Measurements from ENCODE around the gene NRAS. TPM values are rescaled to one million over a fixed set of nuclear protein-coding genes. Genes with fewer than 3 reads are reported as not detected.

Gene NRAS
- total RNA-seq, result 12.8 TPM

DNA sequence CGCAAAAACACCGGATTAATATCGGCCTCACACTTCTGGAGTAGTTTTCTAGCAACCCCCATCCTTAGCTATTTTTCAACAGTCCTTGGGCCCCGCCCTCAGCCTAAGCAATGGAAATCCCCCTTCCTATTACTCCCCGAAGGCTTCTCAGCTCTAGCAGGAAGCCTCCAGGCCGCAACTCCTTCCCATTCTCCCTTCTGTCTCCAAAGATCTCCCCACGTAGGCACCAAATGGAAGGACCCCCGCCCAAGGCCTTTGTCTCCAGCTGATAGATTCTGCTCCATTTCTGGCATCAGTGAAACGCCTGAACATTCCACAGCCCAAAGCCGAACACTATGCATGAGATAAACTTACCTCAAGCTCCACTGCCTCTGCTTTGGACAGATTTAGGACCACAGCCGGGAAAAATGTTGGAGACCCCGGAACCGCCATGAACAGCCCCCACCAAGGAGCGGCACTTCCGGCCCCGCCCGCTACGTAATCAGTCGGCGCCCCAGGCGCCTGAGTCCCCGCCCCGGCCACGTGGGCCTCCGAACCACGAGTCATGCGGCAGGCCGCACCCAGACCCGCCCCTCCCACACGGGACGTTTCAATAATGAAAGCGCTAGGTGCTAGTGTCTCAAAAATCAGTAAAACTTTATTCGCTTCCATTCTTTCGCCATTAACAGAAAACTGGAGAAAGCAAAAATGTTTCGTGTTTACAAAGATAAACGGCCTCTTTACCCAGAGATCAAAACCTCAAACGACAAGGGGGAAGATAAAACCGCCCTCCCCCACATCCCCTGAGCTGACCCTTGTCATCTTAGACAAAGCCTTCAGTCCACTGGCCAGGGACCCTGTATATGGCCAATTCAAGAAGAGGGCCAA is at the start of gene NRAS:
TSS of gene NRAS (minus strand) at position 468 of the 867 bp plus-strand sequence. CDS start 611 bp downstream, outside the sequence.
- no peaks in the 10 kb centered on the region for H3K27me3 ChIP-seq
- H3K27ac ChIP-seq, result peak within 1 kb of the TSS; percentile 81
- no peaks in the 10 kb centered on the region for H3K9me3 ChIP-seq
- H3K4me3 ChIP-seq, result peak within 1 kb of the TSS; percentile 58 to 82
- peaks cover 34% of the 10 kb centered on the region for H3K4me1 ChIP-seq
- H3K36me3 ChIP-seq, result peaks cover 0 to 52% of the 10 kb centered on the region in 2 donors
- intact Hi-C loops (cut with DNase I), result loop anchor here (5.0 kb wide), 1 partner anchor 134 kb away; the partner anchor contains the start of gene BCAS2
- DNase-seq (ENCODE audit: extremely low spot score in 2 of 2), result peak; percentile 94 to 97
- TF ChIP-seq POLR2AphosphoS5 (IDR thresholded peaks at IDR 0.05; ENCODE audit: insufficient read depth in 1 of 2, low read depth in 1 of 2) (peak; percentile 89 to 96), POLR2A (IDR thresholded peaks at IDR 0.05) (no peak)

DNA sequence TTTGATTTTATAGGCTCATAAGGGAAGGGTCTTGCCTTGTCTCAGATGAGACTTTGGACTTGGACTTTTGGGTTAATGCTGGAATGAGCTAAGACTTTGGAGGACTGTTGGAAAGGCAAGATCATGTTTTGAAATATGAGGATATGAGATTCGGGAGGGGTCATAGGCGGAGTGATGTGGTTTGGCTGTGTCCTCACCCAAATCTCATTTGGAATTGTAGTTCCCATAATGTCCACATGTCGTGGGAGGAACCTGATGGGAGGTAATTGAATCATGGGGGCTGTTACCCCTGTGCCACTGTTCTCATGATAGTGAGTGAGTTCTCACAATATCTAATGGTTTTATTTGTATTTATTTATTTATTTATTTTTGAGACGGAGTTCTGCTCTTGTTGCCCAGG is 48.1 kb upstream of the NRAS start:
- Histone ChIP-seq H3K36me3 (peaks cover 0 to 2% of the 10 kb centered on the region in 2 donors), H3K4me1 (no peaks in the 10 kb centered on the region), H3K9me3 (no peaks in the 10 kb centered on the region), H3K27ac (no peak overlapping the region), H3K27me3 (no peaks in the 10 kb centered on the region), H3K4me3 (no peak overlapping the region)
- intact Hi-C loops (cut with DNase I), result no loop called here
- TF ChIP-seq POLR2AphosphoS5 (IDR thresholded peaks at IDR 0.05; ENCODE audit: insufficient read depth in 1 of 2, low read depth in 1 of 2), result no peak
- no peak for TF ChIP-seq CTCF (IDR thresholded peaks at IDR 0.05)
- no peak for TF ChIP-seq POLR2A (IDR thresholded peaks at IDR 0.05)
- DNase-seq (ENCODE audit: extremely low spot score in 2 of 2), result no peak

- no peaks in the 10 kb centered on the region for H3K9me3 ChIP-seq
- no peak for DNase-seq (ENCODE audit: extremely low spot score in 2 of 2)
- H3K36me3 ChIP-seq, result no peaks in the 10 kb centered on the region
- intact Hi-C loops (cut with DNase I), result no loop called here
- H3K4me1 ChIP-seq, result peaks cover 37% of the 10 kb centered on the region
- H3K27ac ChIP-seq, result peak overlapping the region; percentile 100
- TF ChIP-seq POLR2AphosphoS5 (IDR thresholded peaks at IDR 0.05; ENCODE audit: insufficient read depth in 1 of 2, low read depth in 1 of 2) (no peak), CTCF (IDR thresholded peaks at IDR 0.05) (no peak), POLR2A (IDR thresholded peaks at IDR 0.05) (no peak)
- H3K4me3 ChIP-seq, result peak overlapping the region; percentile 91 to 99
- no peaks in the 10 kb centered on the region for H3K27me3 ChIP-seq
Observed at GRCh38 chr1:114758256-114758832, 41.8 kb upstream of the NRAS start.

- TF ChIP-seq POLR2AphosphoS5 (IDR thresholded peaks at IDR 0.05; ENCODE audit: insufficient read depth in 1 of 2, low read depth in 1 of 2), result peak; percentile 82 to 99
- TF ChIP-seq POLR2A (IDR thresholded peaks at IDR 0.05), result peak; percentile 22 to 84
- peak in 1 of 3 experiments; percentile 9 for TF ChIP-seq CTCF (IDR thresholded peaks at IDR 0.05)
- intact Hi-C loops (cut with DNase I), result no loop called here
- DNase-seq (ENCODE audit: extremely low spot score in 2 of 2), result peak; percentile 97
- H3K9me3 ChIP-seq, result no peaks in the 10 kb centered on the region
- H3K27me3 ChIP-seq, result no peaks in the 10 kb centered on the region
- no peaks in the 10 kb centered on the region for H3K36me3 ChIP-seq
- H3K4me3 ChIP-seq, result peak within 1 kb of the TSS; percentile 91 to 99
- H3K27ac ChIP-seq, result peak within 1 kb of the TSS; percentile 100
- H3K4me1 ChIP-seq, result peaks cover 44% of the 10 kb centered on the region
Observed at GRCh38 chr1:114757455-114758255, 41.1 kb upstream of the NRAS start, which contains the start of gene CSDE1. Gene CSDE1 (minus strand): TSS chr1:114757984. CDS start chr1:114739890, 18,094 bp downstream.

GRCh38 chr1:114756949-114757454 is 40.4 kb upstream of the NRAS start:
- no peaks in the 10 kb centered on the region for H3K36me3 ChIP-seq
- H3K9me3 ChIP-seq, result no peaks in the 10 kb centered on the region
- H3K27me3 ChIP-seq, result no peaks in the 10 kb centered on the region
- peak overlapping the region; percentile 100 for H3K27ac ChIP-seq
- peak in 1 of 2 donors; percentile 88 for DNase-seq (ENCODE audit: extremely low spot score in 2 of 2)
- TF ChIP-seq POLR2A (IDR thresholded peaks at IDR 0.05), result no peak
- no peak for TF ChIP-seq POLR2AphosphoS5 (IDR thresholded peaks at IDR 0.05; ENCODE audit: insufficient read depth in 1 of 2, low read depth in 1 of 2)
- TF ChIP-seq CTCF (IDR thresholded peaks at IDR 0.05), result no peak
- peak overlapping the region; percentile 91 to 99 for H3K4me3 ChIP-seq
- intact Hi-C loops (cut with DNase I), result no loop called here
- peaks cover 51% of the 10 kb centered on the region for H3K4me1 ChIP-seq
